ENCODE measurements around the gene ERVW-1.
"Not testable (repeated sequence)": the region's sequence is repeated elsewhere in the genome, so short reads cannot be mapped to it uniquely, and the experiment has no call there.

The ERVW-1 gene, protein sequence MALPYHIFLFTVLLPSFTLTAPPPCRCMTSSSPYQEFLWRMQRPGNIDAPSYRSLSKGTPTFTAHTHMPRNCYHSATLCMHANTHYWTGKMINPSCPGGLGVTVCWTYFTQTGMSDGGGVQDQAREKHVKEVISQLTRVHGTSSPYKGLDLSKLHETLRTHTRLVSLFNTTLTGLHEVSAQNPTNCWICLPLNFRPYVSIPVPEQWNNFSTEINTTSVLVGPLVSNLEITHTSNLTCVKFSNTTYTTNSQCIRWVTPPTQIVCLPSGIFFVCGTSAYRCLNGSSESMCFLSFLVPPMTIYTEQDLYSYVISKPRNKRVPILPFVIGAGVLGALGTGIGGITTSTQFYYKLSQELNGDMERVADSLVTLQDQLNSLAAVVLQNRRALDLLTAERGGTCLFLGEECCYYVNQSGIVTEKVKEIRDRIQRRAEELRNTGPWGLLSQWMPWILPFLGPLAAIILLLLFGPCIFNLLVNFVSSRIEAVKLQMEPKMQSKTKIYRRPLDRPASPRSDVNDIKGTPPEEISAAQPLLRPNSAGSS

DNA sequence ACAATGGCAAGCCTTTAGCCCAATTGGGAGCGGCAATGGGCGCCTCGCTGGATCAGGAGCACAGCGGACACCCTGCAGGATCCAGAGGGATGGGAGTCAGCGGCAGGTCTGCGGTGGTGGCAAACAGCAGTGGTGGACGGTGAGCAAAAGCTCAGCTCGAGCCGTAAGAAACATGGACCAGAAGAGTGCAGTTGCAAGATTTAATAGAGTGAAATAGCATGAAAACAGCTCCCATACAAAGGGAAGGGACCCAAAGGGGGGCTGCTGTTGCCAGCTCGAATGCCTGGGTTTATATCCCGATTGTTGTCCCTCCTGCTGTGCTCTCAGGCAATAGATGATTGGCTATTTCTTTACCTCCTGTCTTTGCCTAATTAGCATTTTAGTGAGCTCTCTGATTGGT lies at the start of gene ERVW-1:
TSS of gene ERVW-1 (minus strand) at position 266 of the 400 bp plus-strand sequence. CDS start 7,565 bp downstream, outside the sequence.
- not testable (repeated sequence) for H3K27me3 Mint-ChIP-seq (ENCODE audit: low read depth); H3K36me3 Mint-ChIP-seq (ENCODE audit: low read depth); H3K4me3 Mint-ChIP-seq; H3K4me1 Mint-ChIP-seq (ENCODE audit: low read depth); H3K9me3 Mint-ChIP-seq; H3K27ac Mint-ChIP-seq

DNA sequence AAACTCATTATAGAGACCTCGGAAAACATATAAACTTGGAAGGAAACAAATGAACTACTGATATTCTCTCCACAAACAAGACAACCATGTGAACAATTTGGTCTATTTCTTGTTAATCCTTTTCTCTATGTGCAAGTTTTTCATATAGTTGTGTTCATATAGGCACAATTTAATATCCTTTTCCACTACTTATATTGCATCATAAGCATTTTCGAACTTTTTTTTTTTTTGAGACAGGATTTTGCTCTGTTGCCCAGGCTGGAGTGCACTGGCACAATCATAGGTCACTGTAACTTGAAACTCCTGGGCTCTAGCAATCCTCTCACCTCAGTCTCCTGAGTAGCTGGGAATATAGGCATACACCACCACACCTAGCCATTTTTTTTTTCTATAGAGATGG lies 45.4 kb upstream of the ERVW-1 start:
- H3K27me3 Mint-ChIP-seq (ENCODE audit: low read depth): no peaks in the 10 kb centered on the region
- H3K4me1 Mint-ChIP-seq (ENCODE audit: low read depth): peaks cover 16% of the 10 kb centered on the region
- H3K27ac Mint-ChIP-seq: no peak overlapping the region
- no peaks in the 10 kb centered on the region for H3K9me3 Mint-ChIP-seq
- H3K36me3 Mint-ChIP-seq (ENCODE audit: low read depth): no peaks in the 10 kb centered on the region
- H3K4me3 Mint-ChIP-seq: no peak overlapping the region

DNA sequence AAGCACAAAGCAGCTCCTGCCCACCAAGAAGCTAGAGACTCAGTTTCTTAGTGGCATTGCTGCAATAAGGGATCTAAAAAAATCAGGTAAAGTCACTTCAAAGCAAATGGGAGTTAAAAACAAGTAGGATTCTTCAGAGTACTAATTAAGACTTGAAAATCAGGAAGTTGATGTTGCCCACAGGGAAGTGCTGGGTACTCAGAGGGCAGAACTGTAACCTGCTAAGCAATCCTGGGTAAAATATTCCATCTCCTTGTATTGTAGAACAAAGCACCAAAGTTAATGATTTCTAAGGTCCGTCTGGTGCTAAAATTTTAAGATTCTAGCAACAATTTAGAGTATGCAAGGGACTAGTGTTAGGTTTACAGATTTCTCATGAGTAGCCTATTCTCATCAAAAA lies 42.3 kb upstream of the ERVW-1 start:
- Mint-ChIP-seq H3K36me3 (ENCODE audit: low read depth) (peaks cover 10% of the 10 kb centered on the region), H3K9me3 (no peaks in the 10 kb centered on the region), H3K4me1 (ENCODE audit: low read depth) (no peaks in the 10 kb centered on the region), H3K27ac (no peak overlapping the region), H3K4me3 (no peak overlapping the region), H3K27me3 (ENCODE audit: low read depth) (no peaks in the 10 kb centered on the region)

DNA sequence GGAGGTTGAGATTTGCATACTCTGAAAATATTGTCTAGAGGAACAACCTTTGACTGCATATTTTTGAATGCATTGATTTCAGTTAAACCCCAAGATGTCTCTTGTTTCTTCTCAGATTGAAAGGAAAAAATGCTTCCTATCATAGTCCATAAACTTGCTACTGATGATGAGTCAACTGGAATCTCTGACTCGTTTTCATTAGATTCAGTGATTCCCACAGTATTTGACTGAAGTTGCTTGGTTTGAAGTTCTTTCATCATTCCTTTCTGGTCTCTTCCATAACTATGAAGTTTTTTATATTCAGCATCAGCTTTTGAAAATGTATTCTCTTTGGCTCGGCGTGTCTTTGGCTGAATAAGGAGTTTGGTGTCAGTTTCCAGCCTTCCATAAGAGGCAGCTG lies 39.9 kb upstream of the ERVW-1 start:
- no peaks in the 10 kb centered on the region for H3K4me1 Mint-ChIP-seq (ENCODE audit: low read depth)
- no peak overlapping the region for H3K4me3 Mint-ChIP-seq
- H3K27me3 Mint-ChIP-seq (ENCODE audit: low read depth): no peaks in the 10 kb centered on the region
- peaks cover 14% of the 10 kb centered on the region for H3K36me3 Mint-ChIP-seq (ENCODE audit: low read depth)
- no peaks in the 10 kb centered on the region for H3K9me3 Mint-ChIP-seq
- no peak overlapping the region for H3K27ac Mint-ChIP-seq

DNA sequence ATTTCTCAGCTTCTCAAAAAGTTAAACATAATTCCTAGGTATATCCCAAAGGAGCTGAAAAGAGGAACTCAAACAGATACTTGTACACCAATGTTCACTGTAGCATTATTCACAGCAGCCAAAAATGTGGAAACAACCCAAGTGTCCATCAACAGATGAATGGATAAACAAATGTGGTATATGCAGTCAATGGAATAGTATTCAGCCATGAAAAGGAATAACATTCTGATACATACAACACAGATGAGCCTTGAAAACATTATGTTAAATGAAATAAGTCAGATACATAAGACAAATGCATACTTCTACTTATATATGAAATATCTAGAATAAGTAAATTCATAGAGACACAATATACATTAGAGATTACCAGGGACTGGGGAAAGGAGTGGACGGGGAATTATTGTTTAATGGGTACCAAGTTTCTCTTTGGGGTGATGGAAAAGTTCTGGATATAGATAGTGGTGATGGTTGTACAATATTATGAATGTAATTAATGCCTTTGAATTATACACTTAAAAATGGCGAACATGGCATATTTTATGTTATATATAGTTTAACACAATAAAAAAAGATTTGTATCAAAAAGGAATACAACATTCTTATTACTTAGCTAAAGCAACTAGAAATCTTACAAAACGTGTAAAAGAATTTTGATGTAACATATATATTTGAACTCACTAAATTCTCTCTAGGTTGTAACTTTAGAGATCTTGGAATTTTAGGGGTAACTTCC lies 35.6 kb upstream of the ERVW-1 start:
- Mint-ChIP-seq H3K9me3 (no peaks in the 10 kb centered on the region), H3K36me3 (ENCODE audit: low read depth) (peaks cover 14% of the 10 kb centered on the region), H3K27ac (no peak overlapping the region), H3K4me3 (no peak overlapping the region), H3K27me3 (ENCODE audit: low read depth) (no peaks in the 10 kb centered on the region), H3K4me1 (ENCODE audit: low read depth) (no peaks in the 10 kb centered on the region)

DNA sequence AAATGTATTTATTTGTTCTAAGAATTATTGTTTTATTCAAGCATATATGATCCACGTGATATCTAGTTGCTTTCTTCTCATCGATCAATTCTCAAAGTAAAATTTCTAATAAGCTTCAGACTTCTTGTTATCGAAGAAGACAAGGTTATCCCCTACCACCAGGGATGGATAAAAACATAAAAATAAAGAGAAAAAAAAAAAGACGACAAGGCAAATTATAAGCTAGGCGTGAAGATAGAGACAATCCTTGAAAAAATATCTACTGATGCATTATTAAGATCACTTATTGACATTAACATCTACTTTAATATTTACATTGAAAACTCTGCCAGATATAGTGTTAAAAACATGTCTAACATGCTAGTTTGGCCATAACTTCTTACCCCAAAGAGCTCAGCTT lies 31.2 kb upstream of the ERVW-1 start:
- H3K27ac Mint-ChIP-seq: no peak overlapping the region
- no peaks in the 10 kb centered on the region for H3K27me3 Mint-ChIP-seq (ENCODE audit: low read depth)
- H3K9me3 Mint-ChIP-seq: no peaks in the 10 kb centered on the region
- peaks cover 3% of the 10 kb centered on the region for H3K4me1 Mint-ChIP-seq (ENCODE audit: low read depth)
- H3K4me3 Mint-ChIP-seq: no peak overlapping the region
- H3K36me3 Mint-ChIP-seq (ENCODE audit: low read depth): peaks cover 4% of the 10 kb centered on the region

DNA sequence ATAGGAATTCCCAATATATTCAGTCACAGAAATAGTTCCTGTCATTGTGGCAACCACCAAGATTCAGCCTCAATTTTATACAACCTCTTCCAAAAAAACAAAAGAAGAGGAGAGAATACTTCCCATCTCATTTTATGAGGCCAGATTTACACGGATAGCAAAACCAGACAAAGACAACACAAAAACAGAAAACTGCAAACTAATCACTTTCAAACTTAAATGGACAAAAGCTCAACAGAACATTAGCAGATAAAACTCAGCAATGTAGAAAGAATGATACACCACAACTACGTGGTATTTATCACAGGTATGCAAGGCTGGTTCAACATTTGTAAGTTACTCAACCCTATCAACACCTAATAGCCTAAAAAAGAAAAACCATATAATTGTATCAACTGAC lies 28.6 kb upstream of the ERVW-1 start:
- H3K9me3 Mint-ChIP-seq: no peaks in the 10 kb centered on the region
- H3K27ac Mint-ChIP-seq: no peak overlapping the region
- H3K36me3 Mint-ChIP-seq (ENCODE audit: low read depth): peaks cover 2% of the 10 kb centered on the region
- no peaks in the 10 kb centered on the region for H3K27me3 Mint-ChIP-seq (ENCODE audit: low read depth)
- H3K4me3 Mint-ChIP-seq: no peak overlapping the region
- peaks cover 9% of the 10 kb centered on the region for H3K4me1 Mint-ChIP-seq (ENCODE audit: low read depth)

DNA sequence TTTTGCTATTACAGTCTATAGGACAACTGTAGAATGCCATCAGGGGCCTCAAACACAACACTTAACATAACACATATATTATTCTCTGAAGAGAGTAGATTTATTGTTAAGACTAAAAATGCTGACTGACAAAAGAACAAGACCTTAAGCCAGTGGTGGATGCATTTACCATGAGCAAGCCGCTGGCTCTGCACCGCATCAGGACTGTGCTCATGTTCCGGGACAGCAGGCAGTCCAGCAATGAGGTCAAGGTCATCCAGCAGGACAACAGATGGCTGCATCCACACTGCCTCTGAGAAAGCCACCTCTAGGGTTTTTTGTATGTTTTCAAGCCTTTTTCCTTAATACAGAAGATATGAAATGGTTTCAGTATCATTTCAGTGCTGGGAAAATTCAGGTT lies 26.8 kb upstream of the ERVW-1 start:
- no peak overlapping the region for H3K27ac Mint-ChIP-seq
- H3K4me1 Mint-ChIP-seq (ENCODE audit: low read depth): peaks cover 9% of the 10 kb centered on the region
- H3K36me3 Mint-ChIP-seq (ENCODE audit: low read depth): peaks cover 11% of the 10 kb centered on the region
- no peaks in the 10 kb centered on the region for H3K27me3 Mint-ChIP-seq (ENCODE audit: low read depth)
- no peak overlapping the region for H3K4me3 Mint-ChIP-seq
- H3K9me3 Mint-ChIP-seq: no peaks in the 10 kb centered on the region

DNA sequence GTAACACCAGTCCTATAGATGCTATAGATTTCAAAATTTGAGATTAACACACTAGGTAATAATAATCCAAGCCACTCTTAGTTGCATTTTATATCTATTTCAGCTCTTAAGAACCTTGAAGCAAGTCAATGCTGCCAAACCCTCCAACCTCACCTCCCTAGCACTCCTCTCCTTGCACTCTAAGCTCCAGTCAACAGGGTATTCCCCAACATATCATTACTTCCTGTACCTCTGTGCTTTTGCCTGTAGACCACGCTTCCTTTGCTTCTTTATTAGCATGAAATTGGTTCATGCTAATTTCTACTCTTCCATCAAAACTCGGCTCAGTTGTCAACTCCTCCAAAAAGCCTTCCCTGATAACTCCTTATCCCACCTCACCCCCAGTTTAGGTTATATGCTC lies 26.0 kb upstream of the ERVW-1 start:
- no peak overlapping the region for H3K27ac Mint-ChIP-seq
- H3K4me3 Mint-ChIP-seq: no peak overlapping the region
- H3K36me3 Mint-ChIP-seq (ENCODE audit: low read depth): peaks cover 16% of the 10 kb centered on the region
- no peaks in the 10 kb centered on the region for H3K27me3 Mint-ChIP-seq (ENCODE audit: low read depth)
- H3K4me1 Mint-ChIP-seq (ENCODE audit: low read depth): peaks cover 9% of the 10 kb centered on the region
- H3K9me3 Mint-ChIP-seq: no peaks in the 10 kb centered on the region

DNA sequence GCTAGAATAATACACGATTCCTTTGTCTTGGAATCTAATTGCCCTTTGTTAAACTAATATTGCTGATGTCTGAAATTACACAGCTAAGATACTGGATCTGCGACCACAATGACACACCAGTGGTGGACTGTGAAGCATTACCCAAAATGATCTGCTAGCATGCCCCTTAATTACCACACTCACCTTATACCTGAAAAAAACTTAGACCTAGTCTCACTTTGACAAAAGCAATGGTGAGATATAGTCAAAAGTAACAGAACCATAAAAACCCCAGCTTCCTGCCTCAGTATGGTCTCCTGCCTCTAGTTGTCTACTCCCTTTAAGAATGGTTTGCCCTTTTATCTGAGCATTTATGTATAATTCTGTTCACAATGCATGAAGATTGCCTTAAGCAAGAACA lies 20.8 kb upstream of the ERVW-1 start:
- H3K27me3 Mint-ChIP-seq (ENCODE audit: low read depth): no peaks in the 10 kb centered on the region
- H3K4me1 Mint-ChIP-seq (ENCODE audit: low read depth): peaks cover 5% of the 10 kb centered on the region
- H3K4me3 Mint-ChIP-seq: no peak overlapping the region
- H3K9me3 Mint-ChIP-seq: no peaks in the 10 kb centered on the region
- no peak overlapping the region for H3K27ac Mint-ChIP-seq
- H3K36me3 Mint-ChIP-seq (ENCODE audit: low read depth): peaks cover 25% of the 10 kb centered on the region

DNA sequence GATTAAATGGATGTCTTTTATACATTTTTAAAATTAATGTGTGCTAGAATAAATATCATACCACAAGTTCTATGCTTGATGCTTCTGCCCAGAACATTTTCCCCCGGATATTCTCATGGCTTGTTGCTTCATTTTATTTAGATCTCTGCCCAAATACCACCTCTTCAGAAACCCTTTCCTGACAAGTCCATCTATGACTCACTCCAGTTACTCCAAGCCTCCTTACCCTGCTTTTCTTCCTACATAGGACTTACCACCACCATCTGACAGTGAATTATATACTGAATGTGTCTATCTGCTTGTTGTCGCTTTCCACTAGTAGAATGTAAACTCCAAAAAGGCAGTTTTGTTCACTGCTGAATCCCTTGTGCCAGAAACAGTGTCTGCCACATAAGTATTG lies 19.1 kb upstream of the ERVW-1 start:
- H3K4me1 Mint-ChIP-seq (ENCODE audit: low read depth): peaks cover 4% of the 10 kb centered on the region
- peaks cover 27% of the 10 kb centered on the region for H3K36me3 Mint-ChIP-seq (ENCODE audit: low read depth)
- no peak overlapping the region for H3K27ac Mint-ChIP-seq

DNA sequence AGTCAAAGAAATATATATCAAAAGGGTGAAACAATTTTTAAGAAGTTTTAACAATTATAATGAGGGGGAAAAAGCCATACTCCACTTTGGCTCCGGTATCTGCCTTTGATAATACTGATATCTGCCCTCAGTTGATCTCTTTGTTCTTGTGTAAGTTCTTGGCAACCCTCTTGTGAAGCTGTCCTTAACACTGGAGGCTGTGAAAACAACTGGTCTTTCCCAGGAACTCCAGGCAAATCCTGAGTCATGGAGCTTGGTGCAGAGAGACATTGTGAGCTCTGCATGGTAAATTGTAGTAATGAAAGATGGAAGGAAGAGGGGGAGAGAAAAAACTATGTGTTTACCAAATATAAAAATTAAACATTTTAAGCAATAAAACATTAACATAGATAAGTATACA lies 11.9 kb upstream of the ERVW-1 start:
- H3K27me3 Mint-ChIP-seq (ENCODE audit: low read depth): no peaks in the 10 kb centered on the region
- peaks cover 20% of the 10 kb centered on the region for H3K36me3 Mint-ChIP-seq (ENCODE audit: low read depth)
- H3K4me1 Mint-ChIP-seq (ENCODE audit: low read depth): no peaks in the 10 kb centered on the region
- H3K27ac Mint-ChIP-seq: no peak overlapping the region
- no peaks in the 10 kb centered on the region for H3K9me3 Mint-ChIP-seq
- H3K4me3 Mint-ChIP-seq: no peak overlapping the region

More for the DNA sequence above, 19.1 kb upstream of the ERVW-1 start:
- Mint-ChIP-seq H3K27me3 (ENCODE audit: low read depth) (no peaks in the 10 kb centered on the region), H3K9me3 (no peaks in the 10 kb centered on the region), H3K4me3 (no peak overlapping the region)

DNA sequence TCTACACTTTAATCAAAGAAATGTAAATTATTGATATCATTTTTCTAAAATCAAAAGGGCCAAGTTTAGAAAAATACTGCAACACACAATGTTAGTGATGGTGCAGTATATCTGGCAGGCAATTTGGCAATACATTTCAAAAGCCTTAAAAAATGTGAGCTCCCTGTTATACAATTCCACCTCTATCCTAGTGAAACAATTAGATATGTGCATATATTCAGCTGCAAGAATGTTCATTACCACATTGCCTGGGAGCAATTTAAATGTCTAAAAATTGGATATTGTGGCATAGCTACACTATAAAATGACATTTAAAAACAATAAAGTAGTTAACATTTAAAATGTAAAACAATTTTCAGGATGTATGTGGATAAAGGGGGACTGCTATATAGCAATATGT lies 10.1 kb upstream of the ERVW-1 start:
- Mint-ChIP-seq H3K4me3 (no peak overlapping the region), H3K36me3 (ENCODE audit: low read depth) (peaks cover 16% of the 10 kb centered on the region), H3K4me1 (ENCODE audit: low read depth) (no peaks in the 10 kb centered on the region), H3K9me3 (no peaks in the 10 kb centered on the region), H3K27me3 (ENCODE audit: low read depth) (no peaks in the 10 kb centered on the region), H3K27ac (no peak overlapping the region)

DNA sequence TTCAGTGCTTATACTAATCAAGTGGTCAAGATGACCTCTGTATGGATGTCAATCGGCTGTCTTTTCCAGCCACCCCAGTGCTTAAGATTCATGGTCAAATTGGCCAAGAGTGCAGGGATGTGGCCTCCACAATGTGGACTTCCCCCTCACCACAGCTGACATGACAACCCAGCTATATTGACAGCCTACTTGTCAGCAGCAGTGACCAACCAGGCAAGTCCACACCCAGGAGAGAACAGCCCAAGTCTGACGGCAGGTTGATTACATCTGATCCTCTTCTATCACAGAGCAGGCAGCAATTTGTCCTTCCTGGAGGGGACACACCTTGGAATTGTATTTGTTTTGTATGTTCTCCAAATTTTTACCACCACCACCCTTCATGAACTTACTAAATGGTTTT lies 8.2 kb upstream of the ERVW-1 start:
- Mint-ChIP-seq H3K27me3 (ENCODE audit: low read depth) (no peaks in the 10 kb centered on the region), H3K36me3 (ENCODE audit: low read depth) (peaks cover 13% of the 10 kb centered on the region), H3K27ac (no peak overlapping the region)

DNA sequence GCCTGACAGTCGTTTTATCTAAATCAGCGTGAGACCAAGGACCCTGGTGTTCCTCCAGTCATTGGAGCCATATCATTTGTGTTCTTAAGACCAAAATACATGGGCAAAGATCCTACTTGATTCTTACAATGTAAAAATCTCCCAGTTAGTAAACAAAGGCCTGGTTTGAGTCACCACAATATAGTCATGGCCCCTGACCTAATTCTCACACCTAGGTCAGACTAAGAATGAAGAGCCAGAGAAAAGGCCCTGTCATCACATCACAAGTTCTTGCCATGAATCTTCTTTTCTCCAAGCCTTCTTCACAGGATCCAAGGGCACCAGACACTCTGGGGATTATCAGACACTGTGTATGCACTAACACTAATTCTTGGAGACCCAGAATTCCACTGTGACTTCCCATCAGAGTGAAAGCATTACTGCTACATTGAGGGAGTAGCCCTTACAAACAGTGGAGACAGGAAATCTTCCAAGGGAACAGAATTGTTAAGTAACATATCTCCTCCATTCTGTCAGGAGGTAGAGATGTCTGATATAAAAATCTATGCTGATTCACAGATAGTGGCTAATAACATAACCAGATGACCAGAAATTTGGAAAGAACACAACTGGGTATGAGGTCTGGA lies 7.6 kb upstream of the ERVW-1 start:
- Mint-ChIP-seq H3K9me3 (no peaks in the 10 kb centered on the region), H3K36me3 (ENCODE audit: low read depth) (peaks cover 11% of the 10 kb centered on the region), H3K4me1 (ENCODE audit: low read depth) (no peaks in the 10 kb centered on the region), H3K27ac (no peak overlapping the region), H3K27me3 (ENCODE audit: low read depth) (no peaks in the 10 kb centered on the region), H3K4me3 (no peak overlapping the region)

More for the DNA sequence above, 8.2 kb upstream of the ERVW-1 start:
- no peak overlapping the region for H3K4me3 Mint-ChIP-seq
- H3K9me3 Mint-ChIP-seq: no peaks in the 10 kb centered on the region
- H3K4me1 Mint-ChIP-seq (ENCODE audit: low read depth): no peaks in the 10 kb centered on the region

All from T-helper 1 cell treated with Interleukin-12 subunit alpha and Interleukin-12 subunit beta and Interleukin-4 antibody, amounts not matched to agents 30 μg/mL and 1 μg/mL, for 36 hours (primary cell).